ACC112 (cell line): Measurements from ENCODE around the gene EBF3.

Source experiments
- H2AFZ ChIP-seq: fragments of 200-600 bp; sonication (generic); one replicate; pipeline ENCODE4 v1.6.0; 2017; ENCODE audit warnings: antibody characterized with exemption, low read length; ENCODE audit not compliant: unreplicated experiment
- H3K27ac ChIP-seq: fragments of 200-600 bp; sonication (generic); 2 replicates; pipeline ENCODE4 v1.5.1; 2014; ENCODE audit warnings: low read depth, mild to moderate bottlenecking, antibody characterized with exemption, low read length, moderate library complexity
- H3K27me3 ChIP-seq: fragments of 200-600 bp; sonication (generic); 2 replicates; pipeline ENCODE4 v1.6.1; 2014; ENCODE audit warnings: mild to moderate bottlenecking, antibody characterized with exemption, low read length, moderate library complexity, mixed read lengths; ENCODE audit not compliant: insufficient read depth
- H3K36me3 ChIP-seq: fragments of 200-600 bp; sonication (generic); 2 replicates; pipeline ENCODE4 v1.6.1; 2016; ENCODE audit warnings: mild to moderate bottlenecking, antibody characterized with exemption, low read length, moderate library complexity, mixed read lengths; ENCODE audit not compliant: insufficient read depth
- H3K4me1 ChIP-seq: fragments of 200-600 bp; sonication (generic); one replicate; pipeline ENCODE4 v1.6.1; 2016; ENCODE audit warnings: low read length, mixed read lengths; ENCODE audit not compliant: insufficient read depth, unreplicated experiment, control insufficient read depth
- H3K4me3 ChIP-seq: fragments of 200-600 bp; sonication (generic); 2 replicates; pipeline ENCODE4 v1.5.1; 2014; ENCODE audit warnings: mild to moderate bottlenecking, low read depth, low read length
- H3K79me2 ChIP-seq: fragments of 200-600 bp; sonication (generic); one replicate; pipeline ENCODE4 v1.6.0; 2016; ENCODE audit warnings: low read length; ENCODE audit not compliant: control insufficient read depth, unreplicated experiment, insufficient read depth

Gene EBF3

DNA sequence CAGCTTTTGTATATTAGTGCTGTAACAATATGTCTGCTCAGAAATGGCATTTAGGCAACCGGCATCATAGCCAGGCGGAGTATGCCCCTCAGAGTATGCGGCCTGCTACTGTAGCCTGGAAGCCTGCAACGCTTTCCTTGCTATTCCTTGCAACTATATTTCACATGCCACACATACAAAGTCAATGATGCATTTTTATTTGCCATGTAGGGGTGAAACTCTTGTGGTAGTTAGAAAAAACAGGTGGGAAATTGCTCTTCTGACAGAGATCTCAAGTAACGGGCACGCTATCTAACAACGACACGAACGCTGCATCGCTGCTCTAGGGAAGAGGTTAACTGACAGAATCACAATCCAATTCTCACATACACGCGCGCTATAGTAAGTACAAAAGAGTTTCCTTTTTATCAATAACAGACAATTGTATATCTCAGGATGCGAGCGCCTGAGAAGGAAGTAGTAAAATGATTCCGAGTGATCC is 5.9 kb downstream of the EBF3 start:
- Histone ChIP-seq H2AFZ (peak overlapping the region; percentile 72), H3K4me1 (peaks cover 23% of the 10 kb centered on the region), H3K4me3 (peak overlapping the region; percentile 96), H3K79me2 (peaks cover 89% of the 10 kb centered on the region), H3K27me3 (no peaks in the 10 kb centered on the region), H3K27ac (peak overlapping the region; percentile 26; the same call in 1 of the 2 replicates), H3K36me3 (no peaks in the 10 kb centered on the region)

DNA sequence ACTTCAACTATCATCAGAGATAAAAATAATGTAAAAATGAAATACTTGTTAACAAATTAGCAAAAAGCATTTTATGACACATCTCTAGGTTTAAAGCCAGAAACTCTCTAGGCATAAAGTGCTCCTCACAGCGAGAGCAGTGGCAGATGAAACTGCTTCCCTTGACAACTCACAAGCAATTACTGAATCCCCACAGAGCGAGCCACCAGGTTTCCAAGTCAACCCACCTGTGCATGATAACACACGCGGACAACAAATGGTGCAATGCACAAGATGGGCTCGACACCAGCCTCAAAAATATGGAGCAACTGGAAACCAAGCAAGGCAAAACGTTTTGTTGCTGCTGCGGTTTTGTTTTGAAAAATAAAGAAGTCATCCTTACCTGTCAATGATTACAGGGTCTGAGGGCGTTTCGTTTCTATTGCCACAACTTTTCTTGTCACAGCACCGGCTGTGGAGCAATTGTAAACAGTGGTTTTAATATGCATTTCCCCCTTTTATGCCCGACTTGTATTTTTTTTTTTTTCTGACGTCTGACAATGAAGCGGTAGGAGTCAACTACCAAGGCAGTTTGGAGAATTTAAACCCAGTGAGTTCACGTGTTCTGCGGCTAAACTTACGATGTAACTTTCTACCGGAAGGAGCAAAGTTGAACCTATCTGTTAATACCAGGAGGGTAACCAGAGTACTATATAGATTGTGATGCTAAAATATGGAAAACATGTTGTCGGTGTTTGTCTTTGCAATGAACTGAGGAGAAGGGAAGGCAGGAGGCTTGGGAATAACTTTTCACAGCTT is 7.0 kb downstream of the EBF3 start:
- Histone ChIP-seq H3K4me1 (peaks cover 31% of the 10 kb centered on the region), H2AFZ (peak overlapping the region; percentile 26), H3K27me3 (no peaks in the 10 kb centered on the region), H3K36me3 (no peaks in the 10 kb centered on the region), H3K4me3 (peak overlapping the region; percentile 96), H3K27ac (peak overlapping the region; percentile 63; the same call in 1 of the 2 replicates), H3K79me2 (peaks cover 82% of the 10 kb centered on the region)

DNA sequence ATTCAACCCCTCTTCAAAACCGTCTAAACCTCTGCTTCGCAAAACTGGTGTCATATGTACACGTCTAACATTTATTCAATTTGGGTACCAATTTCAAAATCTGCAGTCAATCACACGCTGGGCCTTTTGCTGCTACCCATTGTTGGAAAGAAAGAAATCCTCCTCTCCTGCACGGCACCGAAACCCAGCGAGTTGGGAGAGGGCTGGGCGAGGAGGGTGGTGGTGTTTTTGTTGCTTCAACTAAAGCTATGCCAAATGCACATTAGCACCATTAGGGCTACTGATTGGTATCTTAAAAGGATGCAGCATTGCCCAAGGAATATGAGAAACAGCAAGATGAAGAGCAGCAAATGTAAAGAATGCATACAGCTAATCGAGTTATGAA is 7.8 kb downstream of the EBF3 start:
- Histone ChIP-seq H2AFZ (peak overlapping the region; percentile 24), H3K36me3 (no peaks in the 10 kb centered on the region), H3K27me3 (no peaks in the 10 kb centered on the region), H3K4me1 (peaks cover 39% of the 10 kb centered on the region), H3K27ac (peak overlapping the region; percentile 63), H3K79me2 (peaks cover 84% of the 10 kb centered on the region), H3K4me3 (peak overlapping the region; percentile 96)

DNA sequence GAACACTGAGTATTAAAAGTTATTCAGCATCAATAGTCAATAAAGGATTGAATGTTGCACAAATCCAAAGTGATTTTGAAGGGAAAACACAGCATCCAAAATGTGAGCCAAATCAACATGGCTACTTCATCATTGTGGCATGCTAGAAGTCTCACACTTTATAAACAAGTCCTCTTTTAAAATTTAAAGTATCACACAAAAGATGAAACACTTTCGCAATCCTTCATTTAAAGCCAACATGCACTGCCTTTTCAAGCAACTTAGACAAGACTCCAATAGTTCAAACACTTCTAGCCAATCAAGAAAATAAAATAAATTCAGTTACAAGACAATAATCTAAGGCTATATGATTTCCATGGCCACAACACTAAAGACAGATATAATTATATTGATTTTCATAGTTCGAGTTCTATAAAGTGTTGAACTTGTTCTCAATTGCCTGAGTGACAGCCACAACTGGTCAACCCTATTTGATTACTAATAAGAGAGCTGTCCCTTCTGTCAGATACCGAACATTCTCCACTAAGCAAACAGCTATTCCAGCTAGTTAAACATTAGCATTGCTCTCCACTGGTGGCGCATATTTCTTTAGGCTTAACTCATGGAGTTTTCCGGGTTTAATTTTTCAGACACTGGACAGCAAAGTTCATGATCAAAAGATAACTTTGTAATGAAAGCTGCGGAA is 8.3 kb downstream of the EBF3 start:
- Histone ChIP-seq H3K79me2 (peaks cover 83% of the 10 kb centered on the region), H3K4me3 (peak overlapping the region; percentile 96), H3K4me1 (peaks cover 44% of the 10 kb centered on the region), H3K36me3 (no peaks in the 10 kb centered on the region), H3K27me3 (no peaks in the 10 kb centered on the region), H2AFZ (peak overlapping the region; percentile 16), H3K27ac (peak overlapping the region; percentile 63)

DNA sequence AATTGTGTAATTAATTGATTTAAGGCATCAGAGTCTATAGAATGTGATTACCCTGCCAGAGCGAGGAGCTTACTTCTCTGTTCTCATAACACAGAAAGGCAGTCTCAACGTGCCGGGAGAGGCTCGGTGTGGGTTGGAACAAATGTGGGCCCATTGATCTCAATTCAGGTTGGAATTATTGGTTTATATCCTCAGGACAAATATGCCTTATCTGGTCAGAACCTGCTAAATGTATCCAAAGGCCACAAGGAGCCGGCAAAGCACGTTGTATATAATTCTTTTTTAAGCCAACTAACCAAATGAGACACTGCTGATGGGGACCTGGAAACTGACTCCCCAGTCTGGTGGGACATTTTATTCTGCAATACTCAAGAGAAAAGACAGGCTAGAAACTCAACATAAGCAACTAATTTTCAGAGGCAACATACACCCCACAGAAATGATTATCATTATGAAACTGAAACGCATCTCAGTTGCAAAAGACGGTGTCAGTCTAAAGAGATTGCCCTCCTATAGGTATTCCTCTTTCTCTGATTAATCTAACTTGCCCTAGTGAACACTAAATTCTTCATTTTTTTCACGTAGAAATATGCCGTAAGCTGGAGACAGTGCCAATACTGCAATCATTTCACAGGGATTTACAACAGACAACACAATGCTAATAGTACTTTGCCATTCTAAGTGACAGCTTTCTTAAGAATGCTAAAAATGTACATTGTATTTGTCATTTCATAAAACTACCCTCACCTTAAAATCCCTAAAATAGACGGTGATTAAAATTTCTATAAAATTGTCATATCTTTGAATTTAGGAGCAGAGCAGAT is 9.4 kb downstream of the EBF3 start:
- H3K79me2 ChIP-seq = peaks cover 76% of the 10 kb centered on the region
- peak overlapping the region; percentile 56 for H2AFZ ChIP-seq
- H3K27me3 ChIP-seq = no peaks in the 10 kb centered on the region
- H3K4me3 ChIP-seq = peak overlapping the region; percentile 96
- peaks cover 50% of the 10 kb centered on the region for H3K4me1 ChIP-seq
- peak overlapping the region; percentile 63 for H3K27ac ChIP-seq
- H3K36me3 ChIP-seq = no peaks in the 10 kb centered on the region

DNA sequence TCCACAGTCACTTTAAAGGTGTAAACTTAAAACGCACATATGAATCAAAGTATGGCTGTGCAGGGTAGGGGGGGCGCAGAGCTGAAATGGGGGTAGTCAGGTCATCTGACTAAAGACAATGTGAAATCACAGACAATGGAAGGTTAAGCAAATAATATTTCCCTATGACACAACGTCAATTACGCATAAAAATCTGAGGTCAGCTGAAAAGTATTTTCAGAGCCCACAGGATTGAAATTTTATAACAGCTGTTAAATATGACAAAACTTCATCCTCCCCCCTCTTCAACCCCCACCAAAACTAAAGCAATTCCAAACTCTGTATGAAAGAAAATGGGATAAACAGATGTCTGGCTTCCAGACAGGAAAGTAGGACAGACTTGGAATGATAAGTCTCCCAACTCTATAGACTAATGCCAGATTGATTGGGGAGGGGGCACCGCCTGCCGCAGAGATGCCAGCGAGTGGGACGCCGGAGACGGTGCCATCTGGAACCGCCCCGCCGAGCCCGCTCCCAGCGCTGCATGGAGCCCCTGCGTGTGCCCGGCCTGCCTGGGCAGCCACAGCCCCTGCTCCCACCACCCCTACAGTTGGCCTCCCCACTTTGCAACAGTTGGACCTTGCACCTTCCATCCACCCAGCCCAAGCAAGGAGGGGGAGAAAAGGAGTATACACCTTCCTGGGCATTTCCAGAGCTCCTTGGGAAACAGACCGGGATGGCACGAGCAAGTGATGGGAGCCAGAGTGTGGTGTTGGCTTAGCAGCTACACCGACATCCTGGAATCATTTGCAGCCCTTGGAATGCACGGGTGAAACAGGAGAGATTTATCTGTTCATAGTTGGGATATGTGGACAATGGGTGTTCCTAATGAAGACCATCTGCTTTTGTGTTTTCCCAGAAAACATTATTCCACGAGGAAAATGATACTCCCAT is 10.7 kb downstream of the EBF3 start:
- Histone ChIP-seq H3K36me3 (no peaks in the 10 kb centered on the region), H2AFZ (peak overlapping the region; percentile 42), H3K4me1 (peaks cover 55% of the 10 kb centered on the region), H3K27me3 (no peaks in the 10 kb centered on the region), H3K27ac (peak overlapping the region; percentile 63), H3K4me3 (peak overlapping the region; percentile 96), H3K79me2 (peaks cover 64% of the 10 kb centered on the region)

DNA sequence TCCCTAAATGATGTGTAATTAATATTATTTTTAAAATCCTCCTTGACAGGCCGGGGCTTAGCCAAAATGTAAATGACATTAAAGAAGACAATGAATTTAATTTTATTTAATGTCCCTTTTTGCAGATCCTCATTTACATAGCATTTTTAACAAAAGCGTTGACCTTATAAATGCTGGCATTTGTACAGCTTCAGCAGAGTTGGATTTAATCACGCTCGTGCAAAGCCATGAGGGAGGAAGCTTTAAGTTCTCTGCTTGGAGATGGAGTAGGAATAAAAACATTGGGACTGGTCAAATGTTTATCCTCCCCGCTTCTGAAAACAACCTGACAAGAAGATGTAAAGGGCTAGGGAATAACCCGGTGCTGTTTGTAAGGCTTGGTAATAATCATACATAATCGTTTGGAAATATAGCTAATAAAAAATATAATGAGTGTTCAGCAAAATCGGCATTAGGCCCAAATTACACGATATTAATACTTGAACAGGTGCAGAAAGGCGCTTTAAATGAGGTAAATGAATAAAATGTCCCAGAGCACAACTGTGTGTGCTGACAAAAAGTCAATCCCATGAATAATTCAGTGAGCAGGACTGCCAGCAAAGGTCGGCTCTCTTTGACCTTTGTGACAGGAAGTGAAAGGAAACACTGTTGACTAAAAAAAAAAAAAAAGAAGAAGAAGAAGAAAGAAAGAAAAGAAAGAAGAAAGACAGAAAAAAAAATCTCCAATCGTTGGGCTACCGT is 11.5 kb downstream of the EBF3 start:
- H3K4me1 ChIP-seq = peaks cover 51% of the 10 kb centered on the region
- no peaks in the 10 kb centered on the region for H3K27me3 ChIP-seq
- peak overlapping the region; percentile 96 for H3K4me3 ChIP-seq
- H3K36me3 ChIP-seq = no peaks in the 10 kb centered on the region
- H3K27ac ChIP-seq = peak overlapping the region; percentile 63
- H3K79me2 ChIP-seq = peaks cover 56% of the 10 kb centered on the region
- no peak overlapping the region for H2AFZ ChIP-seq

DNA sequence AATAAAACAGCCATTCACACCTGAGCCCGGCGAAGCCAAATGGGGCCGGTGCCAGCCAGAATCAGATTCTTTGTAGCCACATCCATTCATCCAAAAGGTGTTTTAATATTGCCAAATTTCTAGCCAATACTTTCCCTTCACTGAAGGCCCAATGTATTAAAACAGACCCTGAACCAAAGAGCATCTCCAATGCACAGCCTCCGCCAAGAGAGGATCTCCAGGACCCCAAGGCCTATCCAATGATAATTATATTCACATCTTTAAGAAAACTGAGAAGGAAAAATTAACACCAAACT is 12.2 kb downstream of the EBF3 start:
- Histone ChIP-seq H3K27me3 (no peaks in the 10 kb centered on the region), H3K4me1 (peaks cover 55% of the 10 kb centered on the region)

DNA sequence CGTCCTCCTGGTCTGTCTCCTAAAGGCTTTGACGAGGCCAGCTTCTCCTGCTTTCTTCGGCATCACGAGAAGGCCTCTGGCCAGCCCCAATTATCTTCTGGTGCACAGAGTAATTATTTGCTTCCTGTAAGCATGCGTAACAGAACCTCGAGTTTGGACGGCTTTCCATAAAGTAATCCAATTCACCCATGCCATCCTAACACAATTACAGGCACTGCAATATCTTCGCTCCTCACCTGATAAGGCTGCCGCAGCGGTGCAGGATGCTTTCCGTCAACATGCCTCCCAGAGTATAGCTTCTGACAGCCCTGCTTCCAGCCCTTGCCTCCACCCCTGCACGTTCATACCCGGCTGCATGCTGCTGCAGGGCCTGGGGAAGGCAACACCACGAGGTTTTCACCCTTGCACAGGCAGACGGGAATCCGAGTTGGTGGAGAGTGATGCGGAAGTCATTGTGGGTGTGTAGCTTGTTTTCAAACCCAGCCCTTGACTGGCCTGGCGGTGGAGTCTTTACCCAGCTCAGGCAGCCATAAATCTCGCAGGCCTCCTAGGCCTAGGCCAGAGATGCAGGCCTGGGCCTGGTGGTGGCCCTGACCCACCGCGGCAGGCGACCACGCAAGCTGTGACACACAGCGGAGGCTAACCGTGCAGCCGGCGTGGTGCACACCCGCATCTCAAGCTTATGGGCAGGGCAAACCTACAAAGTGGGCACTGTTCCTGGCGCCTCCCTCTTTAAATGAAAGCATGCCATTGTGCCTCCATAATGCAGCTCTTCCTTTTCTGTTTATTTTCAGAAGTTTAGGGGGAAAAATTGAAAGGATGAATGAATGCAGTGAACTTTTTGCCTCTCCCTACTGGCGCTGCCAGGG is 12.7 kb downstream of the EBF3 start:
- Histone ChIP-seq H3K4me3 (peak overlapping the region; percentile 60), H2AFZ (peak overlapping the region; percentile 41), H3K4me1 (peaks cover 58% of the 10 kb centered on the region), H3K79me2 (peaks cover 44% of the 10 kb centered on the region), H3K36me3 (no peaks in the 10 kb centered on the region), H3K27ac (peak overlapping the region; percentile 72), H3K27me3 (no peaks in the 10 kb centered on the region)

More for the DNA sequence above, 12.2 kb downstream of the EBF3 start:
- Histone ChIP-seq H3K4me3 (no peak overlapping the region), H3K27ac (no peak overlapping the region), H2AFZ (no peak overlapping the region), H3K36me3 (no peaks in the 10 kb centered on the region), H3K79me2 (peaks cover 50% of the 10 kb centered on the region)
